NT2/D1 (cell line): ENCODE measurements around the gene TRMT11.

Experiments
- YY1 ChIP-seq: IDR thresholded peaks from 2 replicates; pipeline ENCODE4 v1.6.1; 2011; ENCODE audit not compliant: insufficient read length, insufficient read depth
- ZNF274 ChIP-seq: IDR thresholded peaks from 2 replicates; pipeline ENCODE4 v1.6.1; 2011; ENCODE audit warnings: mild to moderate bottlenecking, low read depth, low read length

DNA sequence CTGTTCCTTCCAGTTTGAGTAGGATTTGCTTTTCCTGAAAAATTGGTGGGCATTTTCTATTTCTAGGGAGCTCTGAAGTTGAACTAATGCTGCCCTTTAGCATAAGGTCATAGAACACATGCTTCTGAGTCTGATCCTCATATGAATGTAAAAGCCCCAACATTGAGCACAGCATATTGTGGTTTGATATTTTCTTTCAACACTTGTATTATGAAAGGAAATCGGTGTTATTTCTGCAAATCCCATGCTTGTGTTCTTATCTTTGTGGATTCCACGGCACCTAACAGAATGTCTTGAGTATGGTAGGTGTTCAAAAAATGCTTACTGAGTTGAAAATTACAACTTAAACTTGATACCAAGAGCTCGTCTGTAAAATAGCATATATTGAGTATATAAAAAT lies 85.8 kb downstream of the TRMT11 start:
- no peak for TF ChIP-seq ZNF274
- no peak for TF ChIP-seq YY1
